GM12878 (cell line): ENCODE data around the gene MS4A12. TPM values are rescaled to one million over a fixed set of nuclear protein-coding genes. Genes with fewer than 3 reads are reported as not detected.

Experiments
- BCL11A ChIP-seq: IDR thresholded peaks from 2 replicates; pipeline ENCODE4 v1.6.1; 2011; ENCODE audit warnings: low read depth, low read length
- BCLAF1 ChIP-seq: fragments of 450-650 bp; IDR thresholded peaks from 2 replicates; pipeline ENCODE4 v1.6.1; 2017; ENCODE audit warnings: antibody characterized with exemption, mild to moderate bottlenecking, moderate library complexity
- CHD1 ChIP-seq: IDR thresholded peaks from 2 replicates; pipeline ENCODE4 v1.6.1; 2012; ENCODE audit warnings: low read depth, low read length, improper control_type of control experiment
- HSF1 ChIP-seq: fragments of 150-350 bp; IDR thresholded peaks from 2 replicates; pipeline ENCODE4 v1.6.1; 2014; ENCODE audit warnings: mild to moderate bottlenecking, low read depth, low read length
- KDM1A ChIP-seq: fragments of 200-600 bp; sonication (generic); IDR thresholded peaks from 2 replicates; pipeline ENCODE4 v1.6.1; 2016; ENCODE audit warnings: borderline replicate concordance
- MAX ChIP-seq: IDR thresholded peaks from 2 replicates; pipeline ENCODE4 v1.6.1; 2012; ENCODE audit warnings: low read depth, low read length, improper control_type of control experiment
- MLLT1 ChIP-seq: fragments of 450-650 bp; IDR thresholded peaks from 2 replicates; pipeline ENCODE4 v1.6.1; 2016; ENCODE audit warnings: mild to moderate bottlenecking
- NFYB ChIP-seq: IDR thresholded peaks from 2 replicates; pipeline ENCODE4 v1.6.1; 2011; ENCODE audit warnings: low read depth, mild to moderate bottlenecking, low read length, improper control_type of control experiment, moderate library complexity; ENCODE audit not compliant: insufficient read depth
- REST ChIP-seq: IDR thresholded peaks from 2 replicates; pipeline ENCODE4 v1.6.1; 2012; ENCODE audit warnings: mild to moderate bottlenecking, low read depth, low read length
- SP1 ChIP-seq: IDR thresholded peaks from one replicate; pipeline ENCODE4 v1.6.1; 2011; ENCODE audit warnings: low read depth, low read length
- TCF7 ChIP-seq: IDR thresholded peaks from 2 replicates; pipeline ENCODE4 v1.6.1; 2014; ENCODE audit warnings: antibody characterized with exemption, borderline replicate concordance
- USF1 ChIP-seq: IDR thresholded peaks from 2 replicates; pipeline ENCODE4 v1.6.1; 2011; ENCODE audit warnings: borderline replicate concordance, low read depth, mild to moderate bottlenecking, moderate library complexity, mixed read lengths, low read length; ENCODE audit not compliant: insufficient read depth; ENCODE audit errors: extremely low read length
- ZNF24 ChIP-seq: fragments of 450-650 bp; IDR thresholded peaks from 2 replicates; pipeline ENCODE4 v1.6.1; 2017; ENCODE audit warnings: antibody characterized with exemption, mild to moderate bottlenecking
- ZNF687 ChIP-seq: fragments of 450-650 bp; IDR thresholded peaks from 2 replicates; pipeline ENCODE4 v1.6.1; 2017; ENCODE audit warnings: mild to moderate bottlenecking, moderate library complexity
- polyA plus RNA-seq, 11 experiments: library from polyadenylated mRNA; depleted of rRNA in 4 of 11; unstranded in 6 of 11; stranded (reverse) in 5 of 11; fragments of >200 nt; fragmentation: Nextera tagmentation in 4 of 11; fragmentation: Illumina TruSeq in 1 of 11; extraction: Ambion mirVana in 4 of 11; extraction: Trizol in 1 of 11; gene quantifications; 1 replicate in 1 of 11; 2 replicates in 10 of 11; pipeline versions ENCODE4 v1.2.1 to v1.2.3, GENCODE V29; 2011 to 2016; ENCODE audit warnings: inconsistent platforms in 2 of 11, missing spikeins in 2 of 11, low read depth in 1 of 11
- total RNA-seq, 4 experiments: library from RNA; depleted of rRNA in 3 of 4; stranded (reverse); fragments of >200 nt in 3 of 4; fragmentation: Illumina TruSeq in 1 of 4; extraction: Trizol in 1 of 4; gene quantifications; 2 replicates each; pipeline versions ENCODE4 v1.2.1 to v1.2.3, GENCODE V29; 2013 to 2021

MS4A12 gene
- total and polyA plus RNA-seq, 10 of the 15 experiments (the other 5 are each of a cell fraction or from before 2014, with no cell fraction given): 0.05 TPM; not detected in 9

- TF ChIP-seq USF1: peak; percentile 53
- TF ChIP-seq SP1: peak; percentile 87
- TF ChIP-seq KDM1A: no peak
- TF ChIP-seq ZNF687: peak; percentile 92
- peak; percentile 85 for TF ChIP-seq MLLT1
- TF ChIP-seq MAX: 0 out of 2 replicates have a peak, but pooled peaks have one; percentile 32
- TF ChIP-seq REST: peak; percentile 32; the same call in 1 of the 2 replicates
- TF ChIP-seq BCLAF1: no peak
- TF ChIP-seq NFYB: no peak
- 0 out of 2 replicates have a peak, but pooled peaks have one; percentile 18 for TF ChIP-seq TCF7
- peak; percentile 78 for TF ChIP-seq ZNF24
- TF ChIP-seq CHD1: peak; percentile 6; the same call in 1 of the 2 replicates
- TF ChIP-seq BCL11A: peak; percentile 100
- 0 out of 2 replicates have a peak, but pooled peaks have one; percentile 29 for TF ChIP-seq HSF1
These were observed 37.0 kb upstream of the MS4A12 start, which contains the start of gene MS4A1 (continued) for GRCh38 chr11:60455531-60456042.
